Esophagus squamous epithelium (tissue), 5 donors: ENCODE results near the gene SMPD3. TPM values are rescaled to one million over a fixed set of nuclear protein-coding genes. Genes with fewer than 3 reads are reported as not detected.

Experiments
- DNase-seq: peaks from one replicate; lab custom pipeline; 2025; lab: John Stamatoyannopoulos, UW
- H3K27ac ChIP-seq, 4 donors: fragments of 200-600 bp; sonication (generic); one replicate each; pipeline ENCODE4 v1.5.1; 2016 to 2019; ENCODE audit warnings: mild to moderate bottlenecking in 1 of 4
- H3K27me3 ChIP-seq, 4 donors: fragments of 200-600 bp; sonication (generic); 1 replicate in 3 of 4; 2 replicates in 1 of 4; pipeline versions ENCODE4 v1.5.1 to v1.6.0; 2017 to 2021; ENCODE audit warnings: antibody characterized with exemption in 1 of 4
- H3K36me3 ChIP-seq, 3 donors: fragments of 200-600 bp; sonication (generic); one replicate each; pipeline ENCODE4 v1.5.1; 2016 to 2019
- H3K4me1 ChIP-seq, 3 donors: fragments of 200-600 bp; sonication (generic); one replicate each; pipeline ENCODE4 v1.5.1; 2017 to 2019
- H3K4me3 ChIP-seq, 4 donors: fragments of 200-600 bp; sonication (generic); 1 replicate in 3 of 4; 2 replicates in 1 of 4; pipeline ENCODE4 v1.5.1; 2016 to 2019; ENCODE audit warnings: mild to moderate bottlenecking in 2 of 4, moderate library complexity in 1 of 4
- H3K9me3 ChIP-seq, 3 donors: fragments of 200-600 bp; sonication (generic); one replicate each; pipeline ENCODE4 v1.5.1; 2016 to 2019
- POLR2A ChIP-seq, 4 donors: fragments of 450-650 bp; IDR thresholded peaks; one replicate each; pipeline ENCODE4 v1.6.1; 2017; ENCODE audit warnings: antibody characterized with exemption in 4 of 4, mild to moderate bottlenecking in 4 of 4, moderate library complexity in 3 of 4
- WGBS, 2 donors: methylation state at CpG; one replicate each; pipeline ENCODE4 v1.1.5; 2018; 5-methylcytosine and 5-hydroxymethylcytosine counted together
- intact Hi-C: fragments of 100-400 bp; cut with DNase I; formaldehyde crosslinking; loops from one replicate; pipeline ENCODE4 v1.15.0; 2022
- total RNA-seq, 4 donors: library from RNA; depleted of rRNA; stranded (reverse); fragments of >200 nt; gene quantifications; one replicate each; pipeline ENCODE4 v1.1.0, GENCODE V29; 2016
- TF ChIP-seq, protein P1 (sequence below), 6 experiments: fragments of 450-650 bp in 4 of 6; fragments of 200-600 bp in 2 of 6; sonication (generic) in 2 of 6; IDR thresholded peaks; one replicate each; pipeline ENCODE4 v1.5.1; 2016 to 2019; ENCODE audit warnings: antibody characterized with exemption in 6 of 6, mild to moderate bottlenecking in 4 of 6, moderate library complexity in 4 of 6
- donor health status: DM: yes; HTN: yes; CAD: no.

Gene SMPD3
- total RNA-seq, 4 donors from 2014 or later = 0.18 to 2.3 (median 0.92) TPM

DNA sequence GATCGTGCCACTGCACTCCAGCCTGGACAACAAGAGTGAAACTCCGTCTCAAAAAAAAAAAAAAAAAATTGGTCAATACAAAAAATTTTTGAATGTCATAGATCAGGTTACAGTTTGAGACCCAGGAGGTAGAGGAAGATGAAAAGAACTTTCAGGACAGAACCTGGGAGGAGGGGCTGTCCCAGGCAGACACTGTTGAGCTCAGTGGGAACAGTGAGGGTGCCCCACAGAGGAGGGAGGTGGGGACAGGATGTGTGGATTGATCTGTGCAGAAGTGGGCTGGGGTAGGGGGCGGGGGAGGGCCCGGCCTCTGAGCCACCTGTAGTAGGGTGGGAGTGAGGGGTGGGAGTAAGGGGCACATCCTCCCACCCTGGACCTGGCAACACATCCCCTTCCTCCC is 79.1 kb downstream of the SMPD3 start:
- peaks cover 0 to 11% (median 0%) of the 10 kb centered on the region in 3 donors for H3K4me1 ChIP-seq
- DNase-seq = no peak
- no peaks in the 10 kb centered on the region for H3K9me3 ChIP-seq
- no peak overlapping the region for H3K27ac ChIP-seq
- WGBS, 2 donors = 62 to 67% methylated on average over 3 to 4 of the region's 4 CpGs
- H3K27me3 ChIP-seq = peaks cover 0 to 52% (median 3%) of the 10 kb centered on the region in 4 donors
- no peaks in the 10 kb centered on the region for H3K36me3 ChIP-seq
- intact Hi-C loops = no loop called here
- no peak overlapping the region for H3K4me3 ChIP-seq
- no peak for TF ChIP-seq POLR2A (IDR thresholded peaks at IDR 0.05)
- TF ChIP-seq, protein P1, sequence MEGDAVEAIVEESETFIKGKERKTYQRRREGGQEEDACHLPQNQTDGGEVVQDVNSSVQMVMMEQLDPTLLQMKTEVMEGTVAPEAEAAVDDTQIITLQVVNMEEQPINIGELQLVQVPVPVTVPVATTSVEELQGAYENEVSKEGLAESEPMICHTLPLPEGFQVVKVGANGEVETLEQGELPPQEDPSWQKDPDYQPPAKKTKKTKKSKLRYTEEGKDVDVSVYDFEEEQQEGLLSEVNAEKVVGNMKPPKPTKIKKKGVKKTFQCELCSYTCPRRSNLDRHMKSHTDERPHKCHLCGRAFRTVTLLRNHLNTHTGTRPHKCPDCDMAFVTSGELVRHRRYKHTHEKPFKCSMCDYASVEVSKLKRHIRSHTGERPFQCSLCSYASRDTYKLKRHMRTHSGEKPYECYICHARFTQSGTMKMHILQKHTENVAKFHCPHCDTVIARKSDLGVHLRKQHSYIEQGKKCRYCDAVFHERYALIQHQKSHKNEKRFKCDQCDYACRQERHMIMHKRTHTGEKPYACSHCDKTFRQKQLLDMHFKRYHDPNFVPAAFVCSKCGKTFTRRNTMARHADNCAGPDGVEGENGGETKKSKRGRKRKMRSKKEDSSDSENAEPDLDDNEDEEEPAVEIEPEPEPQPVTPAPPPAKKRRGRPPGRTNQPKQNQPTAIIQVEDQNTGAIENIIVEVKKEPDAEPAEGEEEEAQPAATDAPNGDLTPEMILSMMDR (IDR thresholded peaks at IDR 0.05) = no peak

DNA sequence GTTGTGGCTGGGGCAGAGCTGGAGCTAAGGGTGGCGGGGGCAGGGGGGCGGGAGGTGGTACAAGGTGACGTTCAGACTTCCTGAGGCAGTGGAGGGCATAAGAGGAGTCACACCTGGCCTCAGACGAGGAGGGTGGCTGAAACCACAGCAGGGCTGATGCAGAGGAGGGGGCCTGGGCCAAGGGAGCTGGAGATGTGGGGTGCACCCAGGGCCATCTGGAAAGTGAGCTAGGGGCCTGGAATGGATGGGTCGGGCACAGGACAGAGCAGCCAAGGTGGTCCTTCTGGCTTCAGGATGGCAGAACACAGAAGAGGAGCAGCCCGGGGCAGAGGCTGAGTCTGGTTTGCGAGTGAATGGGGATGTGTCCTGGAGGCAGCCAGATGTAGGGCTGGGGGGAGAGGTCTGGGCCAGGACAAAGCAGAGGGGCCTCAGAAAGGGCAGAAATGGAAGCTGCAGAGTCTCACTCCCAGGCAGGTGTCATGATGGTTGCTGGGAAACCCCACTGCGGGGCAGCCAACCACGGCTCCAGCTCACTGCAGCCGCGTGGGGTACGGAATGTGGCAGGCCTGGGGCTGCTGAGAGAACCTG is 79.9 kb downstream of the SMPD3 start:
- 66 to 73% methylated on average over 6 to 10 of the region's 12 CpGs for whole genome bisulfite sequencing, 2 donors
- Histone ChIP-seq H3K4me1 (peaks cover 0 to 16% (median 0%) of the 10 kb centered on the region in 3 donors), H3K27ac (no peak overlapping the region), H3K4me3 (no peak overlapping the region), H3K27me3 (peaks cover 0 to 55% (median 3%) of the 10 kb centered on the region in 4 donors), H3K9me3 (no peaks in the 10 kb centered on the region), H3K36me3 (no peaks in the 10 kb centered on the region)
- TF ChIP-seq, protein P1 (IDR thresholded peaks at IDR 0.05) = no peak
- no peak for TF ChIP-seq POLR2A (IDR thresholded peaks at IDR 0.05)
- intact Hi-C loops = no loop called here
- no peak for DNase-seq

DNA sequence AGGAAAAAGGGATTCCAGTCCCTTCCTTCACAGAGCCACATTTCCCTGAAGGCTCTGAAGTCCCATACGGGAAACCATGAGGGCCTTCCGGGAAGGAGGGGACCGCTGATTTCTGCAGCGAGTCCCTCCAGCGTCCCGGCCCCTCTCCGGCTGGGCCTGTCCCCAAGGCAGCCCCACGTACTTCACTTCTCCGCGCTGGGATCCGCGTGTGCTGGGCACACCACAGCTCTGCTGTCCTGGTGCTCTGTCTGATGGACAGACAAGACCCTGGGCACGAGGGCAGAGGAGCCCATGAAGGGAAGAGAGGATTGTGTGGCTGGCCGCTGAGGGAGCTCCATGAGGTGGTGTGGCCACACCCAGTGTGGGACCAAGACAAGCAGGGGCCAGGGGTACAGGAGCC is 80.4 kb downstream of the SMPD3 start:
- no peak for DNase-seq
- H3K4me3 ChIP-seq = no peak overlapping the region
- H3K4me1 ChIP-seq = peaks cover 0 to 21% (median 0%) of the 10 kb centered on the region in 3 donors
- H3K27me3 ChIP-seq = peaks cover 0 to 60% (median 3%) of the 10 kb centered on the region in 4 donors
- H3K36me3 ChIP-seq = no peaks in the 10 kb centered on the region
- 45% methylated on average over 2 of the region's 14 CpGs; no CpG with 5 or more reads in 1 of the 2 donors for WGBS, 2 donors
- TF ChIP-seq, protein P1 (IDR thresholded peaks at IDR 0.05) = no peak
- TF ChIP-seq POLR2A (IDR thresholded peaks at IDR 0.05) = no peak
- intact Hi-C loops = no loop called here
- no peak overlapping the region for H3K27ac ChIP-seq
- no peaks in the 10 kb centered on the region for H3K9me3 ChIP-seq

DNA sequence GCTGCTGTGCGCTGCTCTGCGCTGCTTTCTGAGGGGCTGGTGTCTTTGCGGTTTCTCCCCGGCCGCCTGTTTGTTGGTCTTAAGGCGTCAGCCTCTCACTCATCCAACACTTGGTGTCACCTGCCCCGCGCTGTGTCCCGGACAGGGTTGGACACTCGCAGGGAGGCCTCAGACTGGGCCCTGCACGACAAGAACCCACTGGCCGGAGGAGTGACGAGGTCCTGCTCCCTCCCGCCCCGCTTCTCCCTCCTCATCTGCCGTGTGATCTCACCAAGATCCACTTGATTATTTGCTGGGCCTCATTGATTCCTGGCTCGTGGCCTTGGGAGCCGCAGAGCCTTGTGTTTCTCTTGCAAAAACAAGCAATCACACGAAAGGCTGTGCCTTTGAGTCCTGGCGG is 80.9 kb downstream of the SMPD3 start:
- WGBS, 2 donors = 50% methylated on average over 10 of the region's 20 CpGs; no CpG with 5 or more reads in 1 of the 2 donors
- intact Hi-C loops = no loop called here
- Histone ChIP-seq H3K27ac (no peak overlapping the region), H3K9me3 (no peaks in the 10 kb centered on the region), H3K36me3 (no peaks in the 10 kb centered on the region), H3K4me1 (peaks cover 0 to 24% (median 0%) of the 10 kb centered on the region in 3 donors), H3K4me3 (no peak overlapping the region), H3K27me3 (peaks cover 0 to 60% (median 3%) of the 10 kb centered on the region in 4 donors)
- TF ChIP-seq, protein P1 (IDR thresholded peaks at IDR 0.05) = no peak
- no peak for TF ChIP-seq POLR2A (IDR thresholded peaks at IDR 0.05)
- no peak for DNase-seq

DNA sequence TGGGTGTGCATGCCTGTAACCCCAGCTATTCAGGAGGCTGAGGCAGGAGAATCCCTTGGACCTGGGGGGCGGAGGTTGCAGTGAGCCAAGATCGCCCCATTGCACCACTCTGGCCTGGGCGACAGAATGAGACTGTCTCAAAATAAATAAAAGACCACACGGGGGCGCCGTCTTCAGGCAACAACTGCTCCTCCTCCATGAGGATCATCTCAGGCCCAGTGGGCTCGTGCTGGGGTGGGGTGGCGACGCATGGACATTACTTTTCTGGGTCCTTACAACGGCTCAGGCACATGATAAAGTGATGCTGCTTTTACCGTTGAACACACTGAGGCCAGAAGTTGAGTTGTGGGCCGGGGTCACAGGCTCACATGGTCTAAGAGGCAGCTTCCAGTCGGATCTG is 81.3 kb downstream of the SMPD3 start:
- no peaks in the 10 kb centered on the region for H3K9me3 ChIP-seq
- peaks cover 0 to 60% (median 3%) of the 10 kb centered on the region in 4 donors for H3K27me3 ChIP-seq

More for the DNA sequence above, 81.3 kb downstream of the SMPD3 start:
- Histone ChIP-seq H3K4me1 (peaks cover 0 to 28% (median 0%) of the 10 kb centered on the region in 3 donors), H3K36me3 (no peaks in the 10 kb centered on the region), H3K4me3 (no peak overlapping the region), H3K27ac (no peak overlapping the region)
- DNase-seq = no peak
- WGBS, 2 donors = 31 to 45% methylated on average over 10 to 11 of the region's 13 CpGs
- intact Hi-C loops = no loop called here
- TF ChIP-seq, protein P1 (IDR thresholded peaks at IDR 0.05) = peak in 5 of 6 experiments; percentile 23 to 44 (median 31)
- TF ChIP-seq POLR2A (IDR thresholded peaks at IDR 0.05) = no peak
